B cell (primary cell): ENCODE measurements around the gene CNOT6. TPM values are rescaled to one million over a fixed set of nuclear protein-coding genes. Genes with fewer than 3 reads are reported as not detected.

Source experiments
- ATAC-seq: fragments of 200-7000 bp; cut with Tn5 transposase; one replicate; pipeline ENCODE4 v1.10.0; 2021; ENCODE audit warnings: low read depth, mild to moderate bottlenecking, moderate number of reproducible peaks, moderate library complexity
- CTCF ChIA-PET: fragments of 350-600 bp; sonication (Branson Sonifier 250); formaldehyde crosslinking; loops from one replicate; lab custom pipeline; 2021; ENCODE audit warnings: antibody characterized with exemption, inconsistent platforms; lab: Charles Lee
- POLR2A ChIA-PET: fragments of 350-600 bp; sonication (Branson Sonifier 250); formaldehyde crosslinking; loops from one replicate; lab custom pipeline; 2021; ENCODE audit warnings: antibody characterized with exemption; lab: Charles Lee
- DNase-seq: peaks from one replicate; pipeline ENCODE4 v3.0.0; 2013
- H2AFZ ChIP-seq: 2 replicates; pipeline ENCODE4 v1.6.1; 2012; ENCODE audit warnings: mild to moderate bottlenecking, low read depth, low read length; ENCODE audit not compliant: insufficient read depth, poor library complexity, severe bottlenecking
- H3K27ac ChIP-seq, 2 donors: 1 replicate in 1 of 2; 2 replicates in 1 of 2; pipeline ENCODE4 v1.5.1; 2012 to 2013; ENCODE audit warnings: low read length in 2 of 2, mild to moderate bottlenecking in 2 of 2, moderate library complexity in 1 of 2
- H3K27me3 ChIP-seq, 4 experiments: fragments of 200-600 bp in 1 of 4; sonication (generic) in 1 of 4; replicated peaks in 1 of 4; 1 replicate in 2 of 4; 2 replicates in 2 of 4; pipeline versions ENCODE4 v1.6.1 to v1.7.0; 2013 to 2016; ENCODE audit warnings: low read length in 3 of 4, mild to moderate bottlenecking in 2 of 4, mixed read lengths in 1 of 4, moderate library complexity in 1 of 4; ENCODE audit not compliant: insufficient read depth in 4 of 4, control insufficient read depth in 3 of 4; ENCODE audit errors: control extremely low read depth in 1 of 4
- H3K36me3 ChIP-seq, 2 experiments: replicated peaks in 1 of 2; 1 replicate in 1 of 2; 2 replicates in 1 of 2; pipeline versions ENCODE4 v1.6.1 to v1.7.1; 2013; ENCODE audit warnings: low read length in 1 of 2; ENCODE audit not compliant: insufficient read depth in 2 of 2, control insufficient read depth in 1 of 2; ENCODE audit errors: control extremely low read depth in 1 of 2, extremely low read depth in 1 of 2
- H3K4me1 ChIP-seq, 2 donors: fragments of 200-600 bp in 1 of 2; sonication (generic) in 1 of 2; 1 replicate in 1 of 2; 2 replicates in 1 of 2; pipeline versions ENCODE4 v1.5.1 to v1.6.1; 2013 to 2017; ENCODE audit warnings: low read length in 2 of 2; ENCODE audit not compliant: control insufficient read depth in 2 of 2, insufficient read depth in 2 of 2
- H3K4me2 ChIP-seq: replicated peaks from 2 replicates; pipeline ENCODE3; 2012; ENCODE audit warnings: mild to moderate bottlenecking, low read depth, low read length; ENCODE audit not compliant: poor library complexity, severe bottlenecking
- H3K4me3 ChIP-seq, 5 experiments: fragments of 200-600 bp in 1 of 5; sonication (generic) in 1 of 5; 1 replicate in 3 of 5; 2 replicates in 2 of 5; pipeline versions ENCODE4 v1.5.1 to v1.7.0; 2011 to 2016; ENCODE audit warnings: low read length in 4 of 5, mild to moderate bottlenecking in 4 of 5, low read depth in 2 of 5, control low read depth in 1 of 5, moderate library complexity in 1 of 5; ENCODE audit not compliant: insufficient read depth in 1 of 5; ENCODE audit errors: control extremely low read depth in 1 of 5, extremely low read depth in 1 of 5
- H3K79me2 ChIP-seq: fragments of 200-600 bp; sonication (generic); one replicate; pipeline ENCODE4 v1.6.0; 2016; ENCODE audit warnings: low read length; ENCODE audit not compliant: control insufficient read depth, insufficient read depth
- H3K9ac ChIP-seq: fragments of 200-600 bp; sonication (generic); 2 replicates; pipeline ENCODE4 v1.6.1; 2017; ENCODE audit warnings: mild to moderate bottlenecking, low read length, moderate library complexity
- H3K9me3 ChIP-seq, 3 donors: one replicate each; pipeline versions ENCODE4 v1.6.1 to v1.7.1; 2013; ENCODE audit warnings: low read length in 2 of 3; ENCODE audit not compliant: control insufficient read depth in 2 of 3, insufficient read depth in 1 of 3; ENCODE audit errors: control extremely low read depth in 1 of 3
- H4K20me1 ChIP-seq: 2 replicates; pipeline ENCODE4 v1.6.0; 2012; ENCODE audit warnings: mild to moderate bottlenecking, low read length; ENCODE audit not compliant: insufficient read depth, control insufficient read depth, poor library complexity, severe bottlenecking
- H3K27ac Mint-ChIP-seq: one replicate; pipeline ENCODE4 v1.8.0; 2021; ENCODE audit warnings: mixed read lengths
- H3K27me3 Mint-ChIP-seq: one replicate; pipeline ENCODE4 v1.8.0; 2021; ENCODE audit warnings: mixed read lengths
- H3K4me1 Mint-ChIP-seq: one replicate; pipeline ENCODE4 v1.8.0; 2021; ENCODE audit warnings: mixed read lengths
- H3K4me3 Mint-ChIP-seq: one replicate; pipeline ENCODE4 v1.8.0; 2021; ENCODE audit warnings: mixed read lengths
- H3K9me3 Mint-ChIP-seq: one replicate; pipeline ENCODE4 v1.8.0; 2022; ENCODE audit warnings: mixed read lengths; ENCODE audit not compliant: insufficient read depth
- CTCF ChIP-seq: fragments of 200-600 bp; IDR thresholded peaks from one replicate; pipeline ENCODE4 v1.8.0; 2022; ENCODE audit warnings: antibody characterized with exemption, mild to moderate bottlenecking
- EZH2 ChIP-seq: IDR thresholded peaks from 2 replicates; pipeline ENCODE4 v1.6.1; 2012; ENCODE audit warnings: borderline replicate concordance, low read depth, mild to moderate bottlenecking, moderate library complexity, low read length; ENCODE audit not compliant: insufficient read depth, poor library complexity, severe bottlenecking
- WGBS: methylation state at CpG from one replicate; pipeline ENCODE4 v1.1.5; 2013; ENCODE audit warnings: missing lambda C conversion rate; ENCODE audit not compliant: insufficient coverage; 5-methylcytosine and 5-hydroxymethylcytosine counted together
- intact Hi-C: fragments of 100-400 bp; cut with micrococcal nuclease; formaldehyde crosslinking; loops from one replicate; pipeline ENCODE4 v1.10.0; 2022
- polyA plus RNA-seq: library from polyadenylated mRNA; depleted of rRNA; stranded (reverse); fragments of >200 nt; gene quantifications from 2 replicates; pipeline ENCODE4 v1.2.3, GENCODE V29; 2012
- total RNA-seq, 2 donors: library from RNA; stranded (reverse); fragments of 120-200 nt in 1 of 2; gene quantifications; 1 replicate in 1 of 2; 2 replicates in 1 of 2; pipeline versions ENCODE4 v1.2.3 to v1.2.4, GENCODE V29; 2013 to 2022

Gene CNOT6
- total and polyA plus RNA-seq, 2 donors (not counting 1 experiment from before 2014, with no cell fraction given): 4.3 to 31.1 TPM

- Histone ChIP-seq H3K4me2 (no peak overlapping the region), H3K4me1 (no peaks in the 10 kb centered on the region), H3K36me3 (no peaks in the 10 kb centered on the region), H4K20me1 (no peaks in the 10 kb centered on the region), H3K79me2 (no peaks in the 10 kb centered on the region), H2AFZ (no peak overlapping the region), H3K9me3 (no peaks in the 10 kb centered on the region), H3K4me3 (no peak overlapping the region), H3K27me3 (peaks cover 0 to 2% (median 0%) of the 10 kb centered on the region in 4 experiments), H3K9ac (no peak overlapping the region), H3K27ac (no peak overlapping the region)
- Mint-ChIP-seq H3K27me3 (no peaks in the 10 kb centered on the region), H3K4me3 (no peak overlapping the region), H3K27ac (no peak overlapping the region), H3K9me3 (no peaks in the 10 kb centered on the region), H3K4me1 (no peaks in the 10 kb centered on the region)
- POLR2A ChIA-PET: no interaction called here
- no peak for TF ChIP-seq CTCF
- no peak for TF ChIP-seq EZH2
- intact Hi-C loops: no loop called here
- ATAC-seq (no peak), DNase-seq (no peak)
- CTCF ChIA-PET: no interaction called here
- WGBS: 93% methylated on average over 15 of the region's 15 CpGs
These were observed 115.2 kb downstream of the CNOT6 start for GRCh38 chr5:180609386-180609785.

- Histone ChIP-seq H3K79me2 (no peaks in the 10 kb centered on the region), H3K27ac (no peak overlapping the region), H3K36me3 (no peaks in the 10 kb centered on the region), H3K4me3 (no peak overlapping the region), H3K9me3 (no peaks in the 10 kb centered on the region), H2AFZ (no peak overlapping the region), H3K4me1 (no peaks in the 10 kb centered on the region), H3K9ac (no peak overlapping the region), H3K4me2 (no peak overlapping the region), H4K20me1 (no peaks in the 10 kb centered on the region), H3K27me3 (peaks cover 0 to 2% (median 0%) of the 10 kb centered on the region in 4 experiments)
- 89% methylated on average over 13 of the region's 23 CpGs for WGBS
- ChIA-PET POLR2A (no interaction called here), CTCF (no interaction called here)
- H3K27me3 Mint-ChIP-seq: no peaks in the 10 kb centered on the region
- no peaks in the 10 kb centered on the region for H3K9me3 Mint-ChIP-seq
- TF ChIP-seq EZH2 (no peak), CTCF (no peak)
- H3K4me1 Mint-ChIP-seq: no peaks in the 10 kb centered on the region
- intact Hi-C loops: no loop called here
- DNase-seq (no peak), ATAC-seq (no peak)
- H3K4me3 Mint-ChIP-seq: no peak overlapping the region
- no peak overlapping the region for H3K27ac Mint-ChIP-seq
These were observed 115.8 kb downstream of the CNOT6 start for GRCh38 chr5:180609817-180610550.
